ENCODE data around the gene WWTR1.

DNA sequence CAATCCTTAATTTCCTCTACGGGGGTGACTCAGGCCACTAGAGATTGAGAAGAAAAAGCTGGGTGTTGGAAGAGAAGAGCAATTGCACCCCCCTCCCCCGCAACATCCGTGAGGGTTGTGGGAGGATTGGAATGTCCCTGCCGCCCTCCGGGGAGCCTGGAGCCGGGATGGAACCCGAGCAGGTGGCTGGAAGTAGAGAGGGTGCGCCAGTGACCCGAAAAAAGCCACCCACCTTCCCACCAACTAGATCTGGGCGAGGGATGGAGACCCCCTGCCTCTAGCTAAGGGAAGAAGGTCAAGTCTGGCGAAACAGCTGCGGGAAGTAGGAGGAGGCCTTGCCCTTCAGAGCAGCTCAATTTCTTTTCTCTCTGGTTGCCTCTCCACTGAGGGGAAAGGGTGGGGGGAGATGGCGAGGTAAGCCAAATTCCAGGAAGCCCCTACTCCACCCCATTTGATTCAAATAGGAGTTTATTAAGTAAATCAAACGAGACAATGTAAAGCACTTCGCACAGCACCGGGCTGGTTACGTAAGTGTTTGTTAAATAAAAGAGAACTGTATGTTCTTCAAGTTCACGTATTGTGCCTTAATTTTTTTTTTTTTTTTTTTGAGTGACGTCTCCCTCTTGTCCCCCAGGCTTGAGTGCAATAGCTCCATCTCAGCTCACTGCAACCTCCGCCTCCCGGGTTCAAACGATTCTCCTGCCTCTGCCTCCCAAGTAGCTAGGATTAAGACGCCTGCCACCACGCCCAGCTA is 1.1 kb upstream of the WWTR1 start:
- no peak for TF ChIP-seq POLR2A (IDR thresholded peaks at IDR 0.05; ENCODE audit: low read depth, low read length)
- TF ChIP-seq TAF1 (IDR thresholded peaks at IDR 0.05; ENCODE audit: borderline replicate concordance, low read depth, low read length), result no peak
- no peak for TF ChIP-seq POLR2AphosphoS5 (IDR thresholded peaks at IDR 0.05; ENCODE audit: low read depth, low read length)

Data from GM12892 (cell line).